IPS-18a (cell line): Measurements from ENCODE around the gene ACBD6.

Experiments used
- H3K27ac ChIP-seq: one replicate; pipeline ENCODE4 v1.5.1; 2013; ENCODE audit warnings: low read length
- H3K27me3 ChIP-seq: one replicate; pipeline ENCODE4 v1.6.1; 2013; ENCODE audit warnings: mild to moderate bottlenecking, low read length; ENCODE audit not compliant: control insufficient read depth, insufficient read depth
- H3K36me3 ChIP-seq: one replicate; pipeline ENCODE4 v1.6.1; 2013; ENCODE audit warnings: low read depth, low read length; ENCODE audit not compliant: control insufficient read depth
- H3K4me1 ChIP-seq: one replicate; pipeline ENCODE4 v1.6.1; 2013; ENCODE audit warnings: low read depth, low read length; ENCODE audit not compliant: control insufficient read depth
- H3K4me3 ChIP-seq: one replicate; pipeline ENCODE4 v1.5.1; 2013; ENCODE audit warnings: low read length
- H3K9ac ChIP-seq: one replicate; pipeline ENCODE4 v1.6.1; 2013; ENCODE audit warnings: mild to moderate bottlenecking, low read length, moderate library complexity
- H3K9me3 ChIP-seq: one replicate; pipeline ENCODE4 v1.6.1; 2013; ENCODE audit warnings: low read depth, low read length; ENCODE audit not compliant: control insufficient read depth

The ACBD6 gene

GRCh38 chr1:180539136-180539535 is 36.8 kb upstream of the ACBD6 start:
- H3K4me1 ChIP-seq: peaks cover 12% of the 10 kb centered on the region
- H3K4me3 ChIP-seq: no peak overlapping the region
- no peaks in the 10 kb centered on the region for H3K27me3 ChIP-seq
- no peaks in the 10 kb centered on the region for H3K9me3 ChIP-seq
- H3K27ac ChIP-seq: no peak overlapping the region
- H3K9ac ChIP-seq: no peak overlapping the region
- H3K36me3 ChIP-seq: no peaks in the 10 kb centered on the region

- Histone ChIP-seq H3K36me3 (no peaks in the 10 kb centered on the region), H3K9me3 (no peaks in the 10 kb centered on the region), H3K27me3 (no peaks in the 10 kb centered on the region), H3K27ac (no peak overlapping the region), H3K4me3 (no peak overlapping the region), H3K9ac (no peak overlapping the region), H3K4me1 (peaks cover 2% of the 10 kb centered on the region)
Measured at GRCh38 chr1:180536821-180537372, 34.5 kb upstream of the ACBD6 start.

GRCh38 chr1:180535418-180535999 is 33.1 kb upstream of the ACBD6 start:
- no peaks in the 10 kb centered on the region for H3K9me3 ChIP-seq
- no peaks in the 10 kb centered on the region for H3K27me3 ChIP-seq
- no peak overlapping the region for H3K4me3 ChIP-seq
- H3K27ac ChIP-seq: no peak overlapping the region
- H3K4me1 ChIP-seq: peaks cover under 1% of the 10 kb centered on the region
- no peak overlapping the region for H3K9ac ChIP-seq
- H3K36me3 ChIP-seq: no peaks in the 10 kb centered on the region

- no peak overlapping the region for H3K27ac ChIP-seq
- H3K9ac ChIP-seq: no peak overlapping the region
- H3K27me3 ChIP-seq: no peaks in the 10 kb centered on the region
- H3K36me3 ChIP-seq: no peaks in the 10 kb centered on the region
- H3K4me3 ChIP-seq: no peak overlapping the region
- no peaks in the 10 kb centered on the region for H3K9me3 ChIP-seq
- peaks cover 6% of the 10 kb centered on the region for H3K4me1 ChIP-seq
Measured at GRCh38 chr1:180534214-180534613, 31.8 kb upstream of the ACBD6 start.

GRCh38 chr1:180533266-180533987 is 31.1 kb upstream of the ACBD6 start:
- Histone ChIP-seq H3K9me3 (no peaks in the 10 kb centered on the region), H3K9ac (no peak overlapping the region), H3K4me1 (peaks cover 6% of the 10 kb centered on the region), H3K36me3 (no peaks in the 10 kb centered on the region), H3K4me3 (no peak overlapping the region), H3K27me3 (no peaks in the 10 kb centered on the region), H3K27ac (no peak overlapping the region)

- H3K4me1 ChIP-seq: peaks cover 6% of the 10 kb centered on the region
- no peak overlapping the region for H3K27ac ChIP-seq
- no peaks in the 10 kb centered on the region for H3K27me3 ChIP-seq
- no peaks in the 10 kb centered on the region for H3K9me3 ChIP-seq
- H3K4me3 ChIP-seq: no peak overlapping the region
- H3K36me3 ChIP-seq: no peaks in the 10 kb centered on the region
- no peak overlapping the region for H3K9ac ChIP-seq
Measured at GRCh38 chr1:180532854-180533253, 30.5 kb upstream of the ACBD6 start.

- no peaks in the 10 kb centered on the region for H3K36me3 ChIP-seq
- H3K27me3 ChIP-seq: no peaks in the 10 kb centered on the region
- no peak overlapping the region for H3K9ac ChIP-seq
- peaks cover 6% of the 10 kb centered on the region for H3K4me1 ChIP-seq
- H3K4me3 ChIP-seq: no peak overlapping the region
- H3K27ac ChIP-seq: peak overlapping the region; percentile 28
- H3K9me3 ChIP-seq: no peaks in the 10 kb centered on the region
Measured at GRCh38 chr1:180530501-180530900, 28.1 kb upstream of the ACBD6 start.

- H3K27me3 ChIP-seq: no peaks in the 10 kb centered on the region
Measured at GRCh38 chr1:180528868-180529470, 26.6 kb upstream of the ACBD6 start.

GRCh38 chr1:180527101-180527669 is 24.8 kb upstream of the ACBD6 start:
- no peak overlapping the region for H3K9ac ChIP-seq
- no peak overlapping the region for H3K27ac ChIP-seq
- no peaks in the 10 kb centered on the region for H3K9me3 ChIP-seq
- peaks cover 12% of the 10 kb centered on the region for H3K4me1 ChIP-seq
- no peak overlapping the region for H3K4me3 ChIP-seq
- H3K27me3 ChIP-seq: no peaks in the 10 kb centered on the region
- H3K36me3 ChIP-seq: no peaks in the 10 kb centered on the region

More at GRCh38 chr1:180528868-180529470, 26.6 kb upstream of the ACBD6 start:
- no peaks in the 10 kb centered on the region for H3K9me3 ChIP-seq
- H3K4me3 ChIP-seq: no peak overlapping the region
- H3K4me1 ChIP-seq: peaks cover 6% of the 10 kb centered on the region
- no peaks in the 10 kb centered on the region for H3K36me3 ChIP-seq
- H3K27ac ChIP-seq: no peak overlapping the region
- H3K9ac ChIP-seq: no peak overlapping the region

- H3K9me3 ChIP-seq: no peaks in the 10 kb centered on the region
- no peak overlapping the region for H3K27ac ChIP-seq
- H3K27me3 ChIP-seq: no peaks in the 10 kb centered on the region
- H3K36me3 ChIP-seq: no peaks in the 10 kb centered on the region
- no peak overlapping the region for H3K4me3 ChIP-seq
- no peak overlapping the region for H3K9ac ChIP-seq
- H3K4me1 ChIP-seq: peaks cover 18% of the 10 kb centered on the region
Measured at GRCh38 chr1:180525715-180526039, 23.3 kb upstream of the ACBD6 start.

GRCh38 chr1:180524915-180525714 is 22.7 kb upstream of the ACBD6 start:
- Histone ChIP-seq H3K27me3 (no peaks in the 10 kb centered on the region), H3K27ac (no peak overlapping the region), H3K4me3 (no peak overlapping the region), H3K9me3 (no peaks in the 10 kb centered on the region), H3K4me1 (peaks cover 14% of the 10 kb centered on the region), H3K36me3 (no peaks in the 10 kb centered on the region), H3K9ac (no peak overlapping the region)
